DOHH2 (cell line): ENCODE results near the gene ODAD4.

Experiments used
- H3F3A ChIP-seq: fragments of 200-600 bp; sonication (generic), shearing (Covaris generic); 2 replicates; pipeline ENCODE4 v1.6.0; 2016; ENCODE audit warnings: antibody characterized with exemption, mild to moderate bottlenecking; ENCODE audit not compliant: control insufficient read depth, insufficient read depth
- H3K27ac ChIP-seq: fragments of 200-600 bp; sonication (generic); 2 replicates; pipeline ENCODE4 v1.5.1; 2014; ENCODE audit warnings: low read depth, mild to moderate bottlenecking, low read length, moderate library complexity
- H3K27me3 ChIP-seq: fragments of 200-600 bp; sonication (generic); 2 replicates; pipeline ENCODE4 v1.6.1; 2014; ENCODE audit warnings: mild to moderate bottlenecking, low read length, mixed read lengths; ENCODE audit not compliant: control insufficient read depth
- H3K36me3 ChIP-seq: fragments of 200-600 bp; sonication (generic); 2 replicates; pipeline ENCODE4 v1.6.1; 2014; ENCODE audit warnings: mild to moderate bottlenecking, low read length, moderate library complexity, mixed read lengths; ENCODE audit not compliant: control insufficient read depth
- H3K4me1 ChIP-seq: fragments of 200-600 bp; sonication (generic); 2 replicates; pipeline ENCODE4 v1.6.1; 2014; ENCODE audit warnings: mild to moderate bottlenecking, low read length, mixed read lengths; ENCODE audit not compliant: control insufficient read depth
- H3K4me2 ChIP-seq: fragments of 200-600 bp; sonication (generic); 2 replicates; pipeline ENCODE4 v1.6.0; 2014; ENCODE audit warnings: mild to moderate bottlenecking, low read length, moderate library complexity
- H3K4me3 ChIP-seq: fragments of 200-600 bp; sonication (generic); 2 replicates; pipeline ENCODE4 v1.5.1; 2014; ENCODE audit warnings: mild to moderate bottlenecking, low read length, mixed read lengths
- H3K79me2 ChIP-seq: fragments of 200-600 bp; sonication (generic); 2 replicates; pipeline ENCODE4 v1.6.1; 2014; ENCODE audit warnings: mild to moderate bottlenecking, low read length, mixed read lengths; ENCODE audit not compliant: control insufficient read depth
- H3K9me2 ChIP-seq: fragments of 200-600 bp; sonication (generic); replicated peaks from 2 replicates; pipeline ENCODE4 v1.6.1; 2014; ENCODE audit warnings: mild to moderate bottlenecking, low read length, mixed read lengths; ENCODE audit not compliant: control insufficient read depth
- H3K9me3 ChIP-seq: fragments of 200-600 bp; sonication (generic); 2 replicates; pipeline ENCODE4 v1.6.1; 2014; ENCODE audit warnings: antibody characterized with exemption, low read length, mixed read lengths; ENCODE audit not compliant: control insufficient read depth, insufficient read depth
- H4K20me1 ChIP-seq: fragments of 200-600 bp; sonication (generic); 2 replicates; pipeline ENCODE4 v1.6.0; 2014; ENCODE audit warnings: low read depth, mild to moderate bottlenecking, antibody characterized with exemption, low read length, moderate library complexity; ENCODE audit not compliant: control insufficient read depth, insufficient read depth
- EZH2phosphoT487 ChIP-seq: fragments of 200-600 bp; sonication (generic); IDR thresholded peaks from 2 replicates; pipeline ENCODE4 v1.6.1; 2017; ENCODE audit warnings: borderline replicate concordance, mild to moderate bottlenecking, antibody characterized with exemption, low read length, moderate library complexity, mixed read lengths
- TF ChIP-seq, protein P1 (sequence below): fragments of 200-600 bp; sonication (generic); IDR thresholded peaks from one replicate; pipeline ENCODE4 v1.5.1; 2014; ENCODE audit warnings: antibody characterized with exemption, mild to moderate bottlenecking, low read depth, low read length; ENCODE audit not compliant: poor library complexity, severe bottlenecking

ODAD4 gene

GRCh38 chr17:42002175-42002791, 71.9 kb downstream of the ODAD4 start:
- H3K27ac ChIP-seq, result no peak overlapping the region
- peaks cover 11% of the 10 kb centered on the region for H3K4me1 ChIP-seq
- TF ChIP-seq, protein P1, sequence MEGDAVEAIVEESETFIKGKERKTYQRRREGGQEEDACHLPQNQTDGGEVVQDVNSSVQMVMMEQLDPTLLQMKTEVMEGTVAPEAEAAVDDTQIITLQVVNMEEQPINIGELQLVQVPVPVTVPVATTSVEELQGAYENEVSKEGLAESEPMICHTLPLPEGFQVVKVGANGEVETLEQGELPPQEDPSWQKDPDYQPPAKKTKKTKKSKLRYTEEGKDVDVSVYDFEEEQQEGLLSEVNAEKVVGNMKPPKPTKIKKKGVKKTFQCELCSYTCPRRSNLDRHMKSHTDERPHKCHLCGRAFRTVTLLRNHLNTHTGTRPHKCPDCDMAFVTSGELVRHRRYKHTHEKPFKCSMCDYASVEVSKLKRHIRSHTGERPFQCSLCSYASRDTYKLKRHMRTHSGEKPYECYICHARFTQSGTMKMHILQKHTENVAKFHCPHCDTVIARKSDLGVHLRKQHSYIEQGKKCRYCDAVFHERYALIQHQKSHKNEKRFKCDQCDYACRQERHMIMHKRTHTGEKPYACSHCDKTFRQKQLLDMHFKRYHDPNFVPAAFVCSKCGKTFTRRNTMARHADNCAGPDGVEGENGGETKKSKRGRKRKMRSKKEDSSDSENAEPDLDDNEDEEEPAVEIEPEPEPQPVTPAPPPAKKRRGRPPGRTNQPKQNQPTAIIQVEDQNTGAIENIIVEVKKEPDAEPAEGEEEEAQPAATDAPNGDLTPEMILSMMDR, result no peak
- no peak for TF ChIP-seq EZH2phosphoT487
- H3K4me3 ChIP-seq, result no peak overlapping the region
- H3K79me2 ChIP-seq, result peaks cover 71% of the 10 kb centered on the region
- no peaks in the 10 kb centered on the region for H3K27me3 ChIP-seq
- H3K9me2 ChIP-seq, result no peaks in the 10 kb centered on the region
- no peaks in the 10 kb centered on the region; the same call in 1 of the 2 replicates for H3F3A ChIP-seq
- no peak overlapping the region for H3K4me2 ChIP-seq
- no peaks in the 10 kb centered on the region for H3K9me3 ChIP-seq
- H3K36me3 ChIP-seq, result peaks cover 68% of the 10 kb centered on the region
- 0 out of 2 replicates have a peak, but pooled peaks cover 3% of the 10 kb centered on the region for H4K20me1 ChIP-seq

GRCh38 chr17:42002792-42003301, 72.4 kb downstream of the ODAD4 start:
- no peaks in the 10 kb centered on the region for H3K9me3 ChIP-seq
- peaks cover 77% of the 10 kb centered on the region for H3K79me2 ChIP-seq
- peaks cover 62% of the 10 kb centered on the region for H3K36me3 ChIP-seq
- no peak overlapping the region for H3K4me2 ChIP-seq
- peaks cover 6% of the 10 kb centered on the region for H3K4me1 ChIP-seq
- no peak overlapping the region for H3K27ac ChIP-seq
- no peak overlapping the region for H3K4me3 ChIP-seq
- TF ChIP-seq EZH2phosphoT487, result no peak
- TF ChIP-seq, protein P1, result no peak
- no peaks in the 10 kb centered on the region; the same call in 1 of the 2 replicates for H3F3A ChIP-seq
- H4K20me1 ChIP-seq, result 0 out of 2 replicates have a peak, but pooled peaks cover 3% of the 10 kb centered on the region
- no peaks in the 10 kb centered on the region for H3K9me2 ChIP-seq
- no peaks in the 10 kb centered on the region for H3K27me3 ChIP-seq

GRCh38 chr17:42005166-42005565, 74.7 kb downstream of the ODAD4 start:
- Histone ChIP-seq H3K79me2 (peaks cover 97% of the 10 kb centered on the region), H3K9me2 (no peaks in the 10 kb centered on the region), H3K4me3 (no peak overlapping the region), H3K36me3 (peaks cover 54% of the 10 kb centered on the region), H3K4me1 (no peaks in the 10 kb centered on the region), H3K9me3 (no peaks in the 10 kb centered on the region), H3K27ac (no peak overlapping the region), H3K27me3 (no peaks in the 10 kb centered on the region), H4K20me1 (0 out of 2 replicates have a peak, but pooled peaks cover 3% of the 10 kb centered on the region), H3K4me2 (no peak overlapping the region), H3F3A (no peaks in the 10 kb centered on the region; the same call in 1 of the 2 replicates)
- TF ChIP-seq, protein P1, result no peak
- no peak for TF ChIP-seq EZH2phosphoT487
